Type B pancreatic cell (in vitro differentiated cells): ENCODE data around the gene NUP210. TPM values are rescaled to one million over a fixed set of nuclear protein-coding genes. Genes with fewer than 3 reads are reported as not detected.
A peak's percentile ranks its signal among the peaks of the same experiment; 100 is the strongest.

Experiments used
- DNase-seq: peaks from one replicate; pipeline ENCODE4 v3.0.0; 2021; ENCODE audit warnings: mixed read lengths; ENCODE audit not compliant: unreplicated experiment; ENCODE audit errors: extremely low spot score
- H3K27ac Mint-ChIP-seq: 2 replicates; pipeline ENCODE4 v1.8.0; 2021; ENCODE audit warnings: mild to moderate bottlenecking, mixed read lengths
- H3K27me3 Mint-ChIP-seq: 2 replicates; pipeline ENCODE4 v1.8.0; 2021; ENCODE audit warnings: mixed read lengths
- H3K36me3 Mint-ChIP-seq: 2 replicates; pipeline ENCODE4 v1.8.0; 2021; ENCODE audit warnings: mixed read lengths
- H3K4me1 Mint-ChIP-seq: one replicate; pipeline ENCODE4 v1.8.0; 2021; ENCODE audit warnings: mixed read lengths; ENCODE audit not compliant: unreplicated experiment
- H3K4me3 Mint-ChIP-seq: 2 replicates; pipeline ENCODE4 v1.8.0; 2021; ENCODE audit warnings: mild to moderate bottlenecking, mixed read lengths
- H3K9me3 Mint-ChIP-seq: 2 replicates; pipeline ENCODE4 v1.8.0; 2021; ENCODE audit warnings: mixed read lengths
- total RNA-seq: library from RNA; stranded (reverse); gene quantifications from 2 replicates; pipeline ENCODE4 v1.2.1, GENCODE V29; 2021; ENCODE audit warnings: low replicate concordance
- TF ChIP-seq, protein P1 (sequence below): fragments of 200-600 bp; sonication (generic); conservative IDR thresholded peaks from 2 replicates; pipeline ENCODE4 v1.5.0; 2021; ENCODE audit warnings: antibody characterized with exemption, mild to moderate bottlenecking

NUP210 gene
- total RNA-seq, 1 donor from 2014 or later = 26.5 TPM

DNA sequence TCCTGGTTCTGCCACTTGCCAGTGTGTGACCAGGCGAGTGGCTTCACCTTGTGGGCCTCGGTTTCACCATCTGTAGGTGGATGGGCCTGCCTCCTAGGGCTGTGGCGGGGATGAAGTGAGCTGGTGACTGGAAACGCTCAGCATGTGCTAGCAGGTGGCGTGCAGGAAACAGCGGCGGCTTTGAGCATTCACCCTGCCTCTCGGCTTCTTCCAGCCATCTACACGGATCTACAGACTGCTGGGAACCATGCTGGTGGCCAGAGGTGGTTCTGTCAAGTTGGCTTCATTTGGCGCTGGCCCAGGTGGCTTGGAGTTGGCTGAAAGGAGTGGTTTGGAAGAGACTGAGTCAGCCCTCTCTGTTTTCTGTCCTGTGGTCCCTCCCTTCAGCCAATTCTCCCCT, 106.3 kb downstream of the NUP210 start:
- H3K4me3 Mint-ChIP-seq = no peak overlapping the region
- no peak for DNase-seq
- no peaks in the 10 kb centered on the region for H3K36me3 Mint-ChIP-seq
- TF ChIP-seq, protein P1, sequence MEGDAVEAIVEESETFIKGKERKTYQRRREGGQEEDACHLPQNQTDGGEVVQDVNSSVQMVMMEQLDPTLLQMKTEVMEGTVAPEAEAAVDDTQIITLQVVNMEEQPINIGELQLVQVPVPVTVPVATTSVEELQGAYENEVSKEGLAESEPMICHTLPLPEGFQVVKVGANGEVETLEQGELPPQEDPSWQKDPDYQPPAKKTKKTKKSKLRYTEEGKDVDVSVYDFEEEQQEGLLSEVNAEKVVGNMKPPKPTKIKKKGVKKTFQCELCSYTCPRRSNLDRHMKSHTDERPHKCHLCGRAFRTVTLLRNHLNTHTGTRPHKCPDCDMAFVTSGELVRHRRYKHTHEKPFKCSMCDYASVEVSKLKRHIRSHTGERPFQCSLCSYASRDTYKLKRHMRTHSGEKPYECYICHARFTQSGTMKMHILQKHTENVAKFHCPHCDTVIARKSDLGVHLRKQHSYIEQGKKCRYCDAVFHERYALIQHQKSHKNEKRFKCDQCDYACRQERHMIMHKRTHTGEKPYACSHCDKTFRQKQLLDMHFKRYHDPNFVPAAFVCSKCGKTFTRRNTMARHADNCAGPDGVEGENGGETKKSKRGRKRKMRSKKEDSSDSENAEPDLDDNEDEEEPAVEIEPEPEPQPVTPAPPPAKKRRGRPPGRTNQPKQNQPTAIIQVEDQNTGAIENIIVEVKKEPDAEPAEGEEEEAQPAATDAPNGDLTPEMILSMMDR = no peak
- H3K27me3 Mint-ChIP-seq = no peaks in the 10 kb centered on the region
- no peak overlapping the region for H3K27ac Mint-ChIP-seq
- no peaks in the 10 kb centered on the region for H3K4me1 Mint-ChIP-seq
- no peaks in the 10 kb centered on the region for H3K9me3 Mint-ChIP-seq

DNA sequence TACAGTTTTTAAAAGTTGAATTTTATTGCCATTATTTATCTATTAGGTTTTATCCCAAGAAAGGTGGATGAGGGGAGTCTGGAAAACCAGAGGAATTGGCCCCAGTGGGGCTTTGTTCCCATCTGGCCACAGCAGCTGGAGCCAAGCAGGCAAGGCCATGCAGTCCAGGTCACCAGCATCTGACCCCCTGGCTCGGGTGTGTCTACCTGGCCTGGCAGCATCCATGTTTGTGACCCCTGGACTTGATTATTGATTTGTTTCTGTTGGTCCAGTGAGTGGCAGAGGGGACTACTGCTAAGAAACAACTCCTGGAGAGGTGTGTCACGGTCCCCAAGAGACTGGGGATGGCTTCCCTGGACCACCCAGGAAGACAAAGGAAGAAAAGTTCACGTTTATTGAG, 111.1 kb downstream of the NUP210 start:
- Mint-ChIP-seq H3K9me3 (no peaks in the 10 kb centered on the region), H3K27me3 (no peaks in the 10 kb centered on the region), H3K27ac (no peak overlapping the region), H3K4me3 (no peak overlapping the region), H3K4me1 (peaks cover 4% of the 10 kb centered on the region), H3K36me3 (peaks cover 3% of the 10 kb centered on the region)
- TF ChIP-seq, protein P1 = no peak
- DNase-seq = no peak

DNA sequence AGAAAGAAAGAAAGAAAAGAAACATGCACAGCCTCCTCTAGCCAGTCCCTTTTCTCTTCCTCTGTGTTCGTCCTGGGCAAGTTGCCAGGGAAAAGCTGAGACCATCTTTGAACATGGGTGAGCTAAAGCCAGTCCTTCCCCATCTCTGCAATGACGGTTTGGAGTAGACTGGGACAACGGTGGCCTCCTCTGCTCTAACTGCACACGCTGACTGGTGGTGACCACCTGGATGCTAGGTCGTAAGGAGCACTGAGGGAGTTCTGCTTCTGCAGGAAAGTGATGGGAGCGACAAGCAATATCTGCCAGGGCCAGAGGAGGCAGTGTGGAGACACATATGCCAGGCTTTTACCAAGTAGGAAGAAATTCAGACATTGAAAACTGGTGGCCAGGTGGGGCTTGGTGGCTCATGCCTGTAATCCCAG, 111.7 kb downstream of the NUP210 start:
- TF ChIP-seq, protein P1 = peak; percentile 66
- peaks cover 3% of the 10 kb centered on the region for H3K36me3 Mint-ChIP-seq
- H3K27ac Mint-ChIP-seq = peak overlapping the region; percentile 37
- peaks cover 9% of the 10 kb centered on the region for H3K4me1 Mint-ChIP-seq
- DNase-seq = no peak
- no peaks in the 10 kb centered on the region for H3K9me3 Mint-ChIP-seq
- H3K27me3 Mint-ChIP-seq = no peaks in the 10 kb centered on the region
- no peak overlapping the region for H3K4me3 Mint-ChIP-seq

DNA sequence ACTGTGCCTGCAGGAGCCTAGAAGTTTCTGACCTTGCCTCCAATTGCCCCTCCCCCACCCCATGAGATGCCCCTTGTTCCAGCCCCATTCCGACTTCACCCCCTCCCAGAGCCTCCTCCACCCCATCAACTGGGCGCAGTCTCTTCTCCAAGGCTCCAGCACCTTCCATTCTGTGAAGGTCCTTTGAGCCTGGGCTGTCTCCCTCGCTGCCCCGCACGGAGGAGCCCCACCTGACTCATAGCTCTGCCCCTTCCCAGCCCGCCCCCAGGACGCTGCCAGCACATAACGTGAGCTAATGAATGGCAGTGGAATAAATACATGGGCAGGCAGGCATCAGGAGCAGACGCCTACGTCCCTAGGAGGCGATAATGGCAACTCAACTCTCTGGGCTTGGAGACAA, 113.1 kb downstream of the NUP210 start:
- TF ChIP-seq, protein P1 = no peak
- H3K4me1 Mint-ChIP-seq = peaks cover 11% of the 10 kb centered on the region
- no peaks in the 10 kb centered on the region for H3K9me3 Mint-ChIP-seq
- no peaks in the 10 kb centered on the region for H3K27me3 Mint-ChIP-seq
- no peak for DNase-seq
- no peak overlapping the region for H3K4me3 Mint-ChIP-seq
- no peak overlapping the region for H3K27ac Mint-ChIP-seq
- peaks cover 3% of the 10 kb centered on the region for H3K36me3 Mint-ChIP-seq

DNA sequence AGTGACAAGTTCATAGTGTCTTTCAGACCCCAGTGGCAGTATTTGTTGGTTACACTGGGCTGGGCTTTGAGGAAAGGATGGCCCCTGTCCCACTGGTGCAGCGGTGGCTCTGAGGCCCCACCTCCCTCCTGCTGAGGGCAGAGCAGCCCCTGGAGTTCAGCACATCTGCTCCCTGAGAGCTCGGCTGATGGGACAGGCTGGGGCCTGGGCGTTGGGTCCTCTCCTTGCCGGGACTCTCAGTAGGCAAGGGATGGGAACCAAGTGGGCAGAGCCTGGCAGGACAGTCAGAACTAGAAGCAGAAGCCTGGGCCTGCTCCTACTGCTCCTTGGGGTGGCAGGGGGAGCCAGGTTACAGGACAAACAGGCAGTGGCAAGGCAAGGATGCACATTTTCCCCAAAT, 114.5 kb downstream of the NUP210 start:
- no peaks in the 10 kb centered on the region for H3K27me3 Mint-ChIP-seq
- no peaks in the 10 kb centered on the region for H3K9me3 Mint-ChIP-seq
- peaks cover 18% of the 10 kb centered on the region for H3K4me1 Mint-ChIP-seq
- no peak overlapping the region for H3K27ac Mint-ChIP-seq
- TF ChIP-seq, protein P1 = no peak
- no peak overlapping the region for H3K4me3 Mint-ChIP-seq
- H3K36me3 Mint-ChIP-seq = peaks cover 3% of the 10 kb centered on the region
- DNase-seq = no peak

DNA sequence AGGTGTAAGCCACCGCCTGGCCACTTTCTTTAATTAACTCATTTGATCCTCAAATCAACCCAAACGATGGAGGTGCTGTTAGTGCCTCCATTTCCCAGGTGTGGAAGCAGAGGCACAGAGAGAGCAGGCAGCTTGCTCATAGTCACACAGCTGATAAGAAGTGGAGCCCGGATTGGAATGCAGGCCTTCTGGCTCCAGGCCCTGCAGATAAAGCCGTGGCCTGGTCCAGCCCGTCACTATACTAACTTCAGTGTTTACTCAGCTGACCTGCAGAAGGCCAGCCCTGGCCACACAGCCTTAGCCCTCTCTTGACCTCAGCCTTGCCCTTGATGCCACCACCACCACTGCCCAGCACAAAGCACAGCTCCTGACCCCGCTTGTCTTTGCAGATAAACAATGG, 116.7 kb downstream of the NUP210 start:
- peaks cover 16% of the 10 kb centered on the region for H3K4me1 Mint-ChIP-seq

More for the DNA sequence above, 116.7 kb downstream of the NUP210 start:
- no peak for DNase-seq
- TF ChIP-seq, protein P1 = no peak
- Mint-ChIP-seq H3K4me3 (no peak overlapping the region), H3K27me3 (no peaks in the 10 kb centered on the region), H3K36me3 (peaks cover under 1% of the 10 kb centered on the region), H3K27ac (peak overlapping the region; percentile 46), H3K9me3 (no peaks in the 10 kb centered on the region)
